GM21515 (cell line): ENCODE measurements around the gene NAA10.

Experiments used
- ATAC-seq: cut with Tn5 transposase; IDR thresholded peaks from one replicate; pipeline ENCODE4 v1.9.1; 2021; ENCODE audit not compliant: unreplicated experiment

NAA10 gene

GRCh38 chrX:153911798-153912197 lies 23.0 kb downstream of the NAA10 start:
- no peak for ATAC-seq

DNA sequence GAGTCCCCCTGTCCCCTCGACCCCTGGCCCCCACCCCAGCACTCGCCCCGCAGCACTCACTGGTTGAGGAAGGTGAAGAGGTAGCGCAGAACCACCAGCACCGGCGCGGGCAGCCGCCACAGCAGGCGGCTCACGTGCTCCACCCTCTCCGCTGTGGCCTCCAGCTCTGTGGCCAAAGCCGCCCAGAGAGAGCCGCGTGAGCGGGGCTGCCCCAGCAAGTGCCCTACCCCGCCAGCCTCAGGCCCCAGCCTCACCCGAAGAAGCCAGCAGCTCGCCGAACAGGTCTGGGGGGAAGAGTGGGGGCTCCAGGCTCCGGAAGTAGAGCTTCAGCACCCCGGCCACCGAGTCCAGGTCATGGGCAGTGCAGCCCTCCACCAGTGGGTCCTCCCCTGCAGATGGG lies 24.4 kb downstream of the NAA10 start:
- ATAC-seq = no peak

DNA sequence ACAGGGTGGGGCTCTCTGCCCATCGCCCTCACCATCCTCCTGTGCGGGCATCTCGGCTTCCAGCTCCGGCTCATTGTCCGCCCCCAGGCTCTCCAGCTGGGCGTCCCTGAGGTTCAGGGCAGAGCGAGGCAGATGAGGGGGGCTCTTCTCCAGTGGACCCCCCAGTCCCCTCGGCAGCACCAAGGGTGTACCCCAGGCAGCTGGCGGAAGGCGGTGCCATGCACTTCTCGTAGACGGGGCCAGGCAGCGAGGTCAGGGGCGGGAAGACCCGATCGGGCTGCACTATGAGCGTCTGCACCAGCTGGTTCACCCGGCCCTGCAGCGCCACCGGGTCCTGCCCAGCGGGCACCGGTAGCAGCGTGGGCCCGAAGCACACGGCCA lies 24.9 kb downstream of the NAA10 start:
- ATAC-seq = no peak

DNA sequence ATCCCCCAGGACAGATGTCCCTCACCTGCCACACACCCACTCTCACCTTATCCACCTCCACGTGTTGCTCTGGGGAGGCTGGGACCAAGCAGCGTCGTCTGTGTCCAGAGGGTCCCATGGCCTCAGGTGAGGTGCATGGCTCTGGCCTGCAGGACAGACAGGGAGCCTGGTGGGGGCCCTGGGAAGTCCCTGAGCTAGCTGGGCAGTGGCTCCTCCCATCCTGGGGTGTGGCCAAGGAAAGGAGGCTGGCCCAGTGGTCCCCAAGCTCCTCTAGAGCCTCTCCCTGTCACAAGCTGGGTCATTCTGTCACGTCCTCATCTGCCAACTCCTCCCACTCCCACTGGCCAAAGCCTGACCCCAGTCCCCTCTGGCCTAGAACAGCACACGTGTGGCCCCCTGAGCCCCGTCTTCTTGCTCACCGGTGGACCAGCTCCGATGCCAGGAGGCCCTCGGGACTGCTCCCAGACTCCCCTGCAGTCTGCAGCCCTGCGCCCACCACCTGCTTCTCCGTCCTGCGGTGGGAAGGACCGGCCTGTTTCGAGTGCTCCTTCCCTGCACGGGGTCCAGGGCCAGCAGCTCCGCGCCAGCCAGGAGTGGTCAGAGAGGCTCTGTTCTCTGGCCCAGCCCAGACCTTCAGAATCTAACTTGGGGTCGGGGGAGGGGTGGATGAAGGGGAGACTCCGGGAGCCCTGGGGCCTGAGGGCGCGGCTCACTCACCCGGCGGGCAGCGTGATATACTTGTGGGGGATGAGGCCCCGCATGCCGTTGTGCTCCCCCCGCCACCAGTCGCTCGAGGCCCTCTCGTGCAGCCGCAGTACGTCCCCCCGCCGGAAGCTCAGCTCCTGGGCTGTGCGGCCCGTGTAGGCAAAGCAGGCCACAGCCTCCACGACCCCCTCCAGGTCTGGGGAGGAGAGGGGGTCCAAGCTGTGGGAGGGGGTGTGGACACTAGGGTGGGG lies 25.5 kb downstream of the NAA10 start:
- ATAC-seq = no peak

GRCh38 chrX:153908219-153908860 lies 26.5 kb downstream of the NAA10 start:
- ATAC-seq = no peak

DNA sequence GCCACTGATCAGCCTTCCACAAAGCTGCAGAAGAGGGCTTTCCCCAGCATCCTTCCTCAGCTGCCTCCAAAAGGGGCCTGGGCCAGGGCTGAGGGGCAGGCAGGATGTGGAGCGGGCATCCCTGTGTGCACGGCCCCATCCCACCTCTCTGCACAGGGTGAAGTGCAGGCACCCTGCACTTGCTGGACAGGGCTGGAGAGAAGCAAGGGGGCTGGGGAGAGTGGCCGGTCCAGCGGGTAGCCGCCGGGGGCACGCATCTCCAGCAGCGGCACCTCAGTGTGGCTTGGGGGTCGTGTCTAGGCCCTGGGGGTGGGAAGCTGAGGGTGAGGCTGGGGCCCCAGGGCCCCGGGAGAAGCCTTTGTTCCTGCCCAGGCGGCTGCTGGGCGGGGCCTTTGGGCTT lies 27.4 kb downstream of the NAA10 start:
- no peak for ATAC-seq

- no peak for ATAC-seq
These were observed 28.5 kb downstream of the NAA10 start for GRCh38 chrX:153906126-153906917.

DNA sequence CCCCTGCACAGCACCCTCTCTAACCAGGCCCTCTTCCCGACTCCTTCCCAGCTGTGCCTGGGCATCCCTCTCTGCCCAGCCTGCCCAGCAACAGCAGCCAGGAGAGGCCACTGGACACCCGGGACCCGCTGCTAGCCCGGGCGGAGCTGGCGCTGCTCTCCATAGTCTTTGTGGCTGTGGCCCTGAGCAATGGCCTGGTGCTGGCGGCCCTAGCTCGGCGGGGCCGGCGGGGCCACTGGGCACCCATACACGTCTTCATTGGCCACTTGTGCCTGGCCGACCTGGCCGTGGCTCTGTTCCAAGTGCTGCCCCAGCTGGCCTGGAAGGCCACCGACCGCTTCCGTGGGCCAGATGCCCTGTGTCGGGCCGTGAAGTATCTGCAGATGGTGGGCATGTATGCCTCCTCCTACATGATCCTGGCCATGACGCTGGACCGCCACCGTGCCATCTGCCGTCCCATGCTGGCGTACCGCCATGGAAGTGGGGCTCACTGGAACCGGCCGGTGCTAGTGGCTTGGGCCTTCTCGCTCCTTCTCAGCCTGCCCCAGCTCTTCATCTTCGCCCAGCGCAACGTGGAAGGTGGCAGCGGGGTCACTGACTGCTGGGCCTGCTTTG lies 29.2 kb downstream of the NAA10 start:
- no peak for ATAC-seq

GRCh38 chrX:153903991-153904957 lies 30.6 kb downstream of the NAA10 start, which contains the start of gene AVPR2:
TSS of gene AVPR2 (plus strand) at chrX:153904673. CDS start at chrX:153905146, 473 bp downstream.
- no peak for ATAC-seq

GRCh38 chrX:153903238-153903980 lies 31.4 kb downstream of the NAA10 start:
- ATAC-seq = no peak

- ATAC-seq = no peak
These were observed 32.5 kb downstream of the NAA10 start for GRCh38 chrX:153902385-153902784.

DNA sequence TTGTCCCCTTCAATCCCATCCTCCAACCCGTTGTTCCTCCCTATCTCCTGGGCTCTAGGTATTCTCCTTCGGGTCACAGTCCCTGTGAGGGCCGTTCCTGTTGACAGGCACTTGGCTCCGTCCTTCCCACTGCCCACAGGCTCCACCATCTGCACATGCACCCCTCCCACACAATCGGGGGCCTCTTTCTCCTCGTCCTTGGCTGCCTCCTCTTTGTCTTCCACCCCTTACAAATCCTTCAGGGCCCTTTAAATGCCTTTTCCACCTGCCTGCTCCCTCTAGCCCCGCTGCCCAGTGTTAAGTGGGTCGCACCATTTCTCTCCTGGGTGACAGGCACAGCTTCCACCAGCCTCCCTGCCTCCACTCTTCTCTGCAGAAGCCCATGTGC lies 33.1 kb downstream of the NAA10 start:
- ATAC-seq = no peak

DNA sequence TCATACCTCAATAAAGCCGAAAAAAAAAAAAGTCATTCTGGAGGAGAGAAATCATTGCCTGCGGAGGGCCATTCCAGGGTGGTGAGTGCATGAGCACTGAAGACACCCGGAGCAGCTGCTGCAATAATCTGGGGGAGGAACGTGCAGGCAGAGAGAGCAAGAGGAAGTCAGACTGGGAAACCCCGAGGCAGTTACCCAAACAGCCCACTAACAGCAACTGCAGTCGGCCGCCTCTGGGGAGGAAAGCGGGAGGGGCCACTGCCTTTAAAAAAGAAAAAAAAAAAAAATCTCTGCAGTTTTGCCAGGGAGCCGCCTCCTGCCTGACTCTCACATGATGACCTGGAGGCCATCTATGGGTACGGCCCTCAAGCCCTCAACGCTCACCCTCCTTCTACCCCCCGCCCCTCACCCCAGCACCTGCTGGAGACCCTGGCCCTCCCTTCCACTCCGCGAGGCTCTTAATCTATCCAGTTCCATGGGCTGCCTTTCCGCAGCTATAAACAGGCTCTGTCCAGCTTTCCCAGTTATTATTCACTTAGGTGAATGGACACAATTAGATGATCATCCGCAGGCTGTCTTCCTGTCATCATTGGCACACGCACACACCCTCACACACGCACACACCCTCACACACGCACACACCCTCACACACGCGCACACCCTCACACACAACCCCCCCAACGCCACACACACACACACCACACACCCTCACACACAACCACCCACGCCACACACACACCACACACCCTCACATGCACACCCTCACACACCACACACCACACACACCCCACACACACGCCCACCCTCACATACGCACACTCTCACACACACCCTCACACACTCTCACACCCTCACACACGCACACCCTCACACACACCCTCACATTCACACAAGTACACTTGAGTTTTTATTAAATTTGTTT lies 33.7 kb downstream of the NAA10 start:
- ATAC-seq = peak; percentile 64

- no peak for ATAC-seq
These were observed 36.9 kb downstream of the NAA10 start for GRCh38 chrX:153897899-153898298.

DNA sequence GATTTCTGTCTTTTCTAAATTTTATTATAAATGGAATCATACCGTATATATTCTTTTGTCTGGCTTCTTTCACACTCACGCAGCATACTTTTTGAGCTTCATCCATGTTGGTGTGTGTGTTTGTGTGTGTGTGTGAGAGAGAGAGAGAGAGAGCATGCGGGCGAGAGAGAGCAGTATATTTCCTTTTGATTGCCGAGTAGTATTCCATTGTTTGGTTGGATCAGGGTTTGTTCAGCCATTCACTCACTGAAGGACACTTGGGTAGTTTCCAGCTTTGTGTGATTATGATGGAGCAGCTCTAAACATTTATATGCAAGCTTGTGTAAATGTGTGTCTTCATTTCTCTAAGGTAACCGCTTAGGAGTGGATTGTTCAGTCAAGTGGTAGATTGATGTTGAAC lies 45.7 kb downstream of the NAA10 start:
- no peak for ATAC-seq

DNA sequence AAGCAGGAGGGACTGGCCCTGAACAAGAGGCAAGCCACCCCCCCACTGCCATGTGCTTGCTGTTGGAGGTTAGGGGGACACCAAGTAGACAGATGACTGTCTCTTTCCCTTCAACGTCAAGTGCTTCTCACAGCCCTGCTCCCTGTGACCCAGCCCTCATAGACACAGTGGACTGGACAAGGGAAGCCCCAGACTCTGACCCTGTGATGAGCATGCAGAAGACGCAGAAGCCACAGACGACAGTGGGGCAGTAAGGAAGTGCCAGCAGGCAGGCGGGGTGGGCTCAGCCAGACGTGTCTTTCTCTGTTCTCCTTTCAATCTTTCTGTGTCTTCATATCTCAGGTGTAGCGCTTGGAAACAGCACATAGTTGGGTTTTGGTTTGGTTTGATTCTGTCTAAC lies 46.5 kb downstream of the NAA10 start:
- no peak for ATAC-seq

- ATAC-seq = no peak
These were observed 47.5 kb downstream of the NAA10 start for GRCh38 chrX:153887385-153887784.

- no peak for ATAC-seq
These were observed 47.9 kb downstream of the NAA10 start for GRCh38 chrX:153886915-153887314.
